ENCODE data around the gene ZC3H14. TPM values are rescaled to one million over a fixed set of nuclear protein-coding genes. Genes with fewer than 3 reads are reported as not detected.

ZC3H14 gene
- total RNA-seq, 1 experiment from 2014 or later: 90.6 TPM

DNA sequence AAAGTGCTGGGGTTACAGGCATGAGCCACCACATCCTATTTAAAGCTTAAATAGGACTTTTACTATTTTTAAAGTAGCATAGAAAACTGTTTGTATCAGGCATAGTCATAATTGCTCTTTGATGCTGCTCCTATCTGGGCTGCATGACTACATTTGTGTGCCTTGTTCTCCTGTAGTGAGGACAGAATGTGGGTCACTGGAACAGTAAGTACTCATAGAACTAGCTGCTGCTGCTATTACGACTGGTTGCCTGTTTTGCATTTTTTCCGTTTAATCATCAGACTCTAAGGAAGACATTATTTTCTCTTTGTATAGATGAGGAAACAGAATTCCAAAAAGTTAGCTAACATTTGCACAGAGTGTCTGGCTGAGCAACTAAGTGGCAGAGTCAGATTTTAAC, 42.8 kb downstream of the ZC3H14 start:
- H3K4me3 Mint-ChIP-seq: no peak overlapping the region
- TF ChIP-seq, protein P1, sequence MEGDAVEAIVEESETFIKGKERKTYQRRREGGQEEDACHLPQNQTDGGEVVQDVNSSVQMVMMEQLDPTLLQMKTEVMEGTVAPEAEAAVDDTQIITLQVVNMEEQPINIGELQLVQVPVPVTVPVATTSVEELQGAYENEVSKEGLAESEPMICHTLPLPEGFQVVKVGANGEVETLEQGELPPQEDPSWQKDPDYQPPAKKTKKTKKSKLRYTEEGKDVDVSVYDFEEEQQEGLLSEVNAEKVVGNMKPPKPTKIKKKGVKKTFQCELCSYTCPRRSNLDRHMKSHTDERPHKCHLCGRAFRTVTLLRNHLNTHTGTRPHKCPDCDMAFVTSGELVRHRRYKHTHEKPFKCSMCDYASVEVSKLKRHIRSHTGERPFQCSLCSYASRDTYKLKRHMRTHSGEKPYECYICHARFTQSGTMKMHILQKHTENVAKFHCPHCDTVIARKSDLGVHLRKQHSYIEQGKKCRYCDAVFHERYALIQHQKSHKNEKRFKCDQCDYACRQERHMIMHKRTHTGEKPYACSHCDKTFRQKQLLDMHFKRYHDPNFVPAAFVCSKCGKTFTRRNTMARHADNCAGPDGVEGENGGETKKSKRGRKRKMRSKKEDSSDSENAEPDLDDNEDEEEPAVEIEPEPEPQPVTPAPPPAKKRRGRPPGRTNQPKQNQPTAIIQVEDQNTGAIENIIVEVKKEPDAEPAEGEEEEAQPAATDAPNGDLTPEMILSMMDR (conservative IDR thresholded peaks at IDR 0.05): no peak
- Histone ChIP-seq H3K56ac (ENCODE audit: insufficient read length, low read depth, low read length) (no peak overlapping the region), H3K14ac (ENCODE audit: insufficient read depth, low read length) (no peak overlapping the region), H3K4ac (ENCODE audit: low read depth, low read length) (no peak overlapping the region), H3K79me1 (ENCODE audit: insufficient read depth, low read depth, low read length, poor library complexity, severe bottlenecking) (no peaks in the 10 kb centered on the region), H3T11ph (ENCODE audit: low read length) (no peak overlapping the region), H3K4me1 (ENCODE audit: insufficient read depth, low read length) (no peaks in the 10 kb centered on the region; the same call in 1 of the 2 replicates), H2BK120ac (ENCODE audit: low read depth, low read length, poor library complexity, severe bottlenecking) (no peak overlapping the region), H3K27me3 (ENCODE audit: insufficient read depth, low read length) (no peaks in the 10 kb centered on the region), H2BK20ac (ENCODE audit: low read depth, low read length, poor library complexity, severe bottlenecking) (no peak overlapping the region), H4K91ac (ENCODE audit: insufficient read length, low read depth, low read length) (no peak overlapping the region), H2AFZ (ENCODE audit: low read length) (no peak overlapping the region), H3K9me3 (ENCODE audit: control insufficient read depth, low read depth, low read length) (no peaks in the 10 kb centered on the region), H4K5ac (ENCODE audit: insufficient read length, low read depth, low read length) (no peak overlapping the region), H3K4me2 (ENCODE audit: insufficient read depth, insufficient read length, low read length) (no peak overlapping the region), H3K9ac (ENCODE audit: extremely low read depth, insufficient read length, low read length) (no peak overlapping the region), H2BK15ac (ENCODE audit: low read depth, low read length) (no peak overlapping the region), H3K23ac (ENCODE audit: insufficient read length, low read depth, low read length) (no peak overlapping the region), H3K27ac (ENCODE audit: insufficient read length, low read depth, low read length) (no peak overlapping the region), H4K20me1 (ENCODE audit: control insufficient read depth, insufficient read depth, insufficient read length) (no peaks in the 10 kb centered on the region), H2BK12ac (ENCODE audit: insufficient read length, low read depth, low read length) (no peak overlapping the region), H4K8ac (replicated peaks; ENCODE audit: insufficient read length, low read depth, low read length) (no peak overlapping the region), H3K23me2 (ENCODE audit: insufficient read length, low read depth, low read length, poor library complexity, severe bottlenecking) (no peaks in the 10 kb centered on the region), H3K79me2 (ENCODE audit: insufficient read depth, low read length) (no peaks in the 10 kb centered on the region), H2BK5ac (ENCODE audit: insufficient read length, low read length) (no peak overlapping the region), H2AK5ac (ENCODE audit: insufficient read length, low read length) (no peak overlapping the region), H3K18ac (ENCODE audit: insufficient read length, low read depth, low read length) (no peak overlapping the region)
- peaks cover 0 to 11% of the 10 kb centered on the region in 2 experiments; a peak in 1 of 5 replicates for H3K9me3 Mint-ChIP-seq
- H3K4me1 Mint-ChIP-seq: peaks cover 0 to 14% of the 10 kb centered on the region in 2 experiments; a peak in 2 of 4 replicates
- no peaks in the 10 kb centered on the region for H3K27me3 Mint-ChIP-seq (ENCODE audit: low read depth)
- DNase-seq: no peak
- H3K36me3 Mint-ChIP-seq (ENCODE audit: insufficient read depth in 1 of 3, low read depth in 3 of 3): peaks cover 53 to 95% (median 94%) of the 10 kb centered on the region in 3 experiments
- H3K27ac Mint-ChIP-seq: no peak overlapping the region
- no CpG with 5 or more reads among the region's 2 CpGs for WGBS (ENCODE audit: extremely low coverage, insufficient read length, low lambda C conversion rate)
